GM19372 (cell line): ENCODE data around the gene JCHAIN.
"Not testable (repeated sequence)": the region's sequence is repeated elsewhere in the genome, so short reads cannot be mapped to it uniquely, and the experiment has no call there.

Experiments used
- ATAC-seq: cut with Tn5 transposase; IDR thresholded peaks from one replicate; pipeline ENCODE4 v1.9.1; 2021; ENCODE audit warnings: mild to moderate bottlenecking, low read depth, moderate library complexity; ENCODE audit not compliant: unreplicated experiment

Gene JCHAIN

DNA sequence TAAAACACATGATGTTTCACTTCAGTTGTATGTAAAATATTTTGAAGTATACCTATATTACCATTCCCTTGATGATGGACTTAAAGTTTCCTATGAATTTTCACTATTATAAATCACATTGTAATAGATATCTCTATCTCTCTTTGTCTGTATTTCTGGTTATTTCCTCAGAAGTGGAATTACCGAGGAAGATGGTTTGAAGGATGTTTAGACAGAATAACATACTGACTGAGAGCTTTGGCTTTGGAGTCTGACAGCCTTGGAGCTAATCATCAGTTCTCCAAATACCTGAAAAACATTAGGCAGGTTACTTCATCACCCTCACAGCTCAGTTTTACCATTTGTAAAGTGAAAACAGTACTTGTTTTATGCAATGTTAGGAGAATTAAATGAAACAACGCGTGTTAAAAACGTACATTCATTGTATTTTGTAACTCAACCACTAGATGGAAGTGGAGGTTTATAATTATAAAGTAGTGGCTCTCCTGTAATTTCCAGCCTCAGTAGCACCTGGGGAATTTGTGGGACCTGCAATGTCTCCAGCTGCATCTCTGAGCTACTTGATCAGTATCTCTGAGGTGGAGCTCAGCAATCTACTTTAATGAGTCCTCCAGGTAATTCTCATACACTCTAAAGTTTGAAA, 14.3 kb downstream of the JCHAIN start:
- no peak for ATAC-seq

DNA sequence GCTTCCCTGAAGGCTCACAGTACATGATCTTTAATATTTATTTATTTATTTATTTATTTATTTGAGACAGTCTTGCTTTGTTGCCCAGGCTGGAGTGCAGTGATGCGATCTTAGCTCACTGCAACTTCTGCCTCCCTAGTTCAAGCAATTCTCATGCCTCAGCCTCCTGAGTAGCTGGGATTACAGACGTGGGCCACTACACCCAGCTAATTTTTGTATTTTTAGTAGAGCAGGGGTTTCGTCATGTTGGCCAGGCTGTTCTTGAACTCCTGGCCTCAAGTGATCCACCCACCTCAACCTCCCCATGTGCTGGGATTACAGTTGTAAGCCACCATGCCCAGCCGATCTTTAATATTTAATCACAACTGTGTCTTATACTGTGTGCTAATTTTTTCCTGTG, 15.6 kb downstream of the JCHAIN start:
- not testable (repeated sequence) for ATAC-seq

DNA sequence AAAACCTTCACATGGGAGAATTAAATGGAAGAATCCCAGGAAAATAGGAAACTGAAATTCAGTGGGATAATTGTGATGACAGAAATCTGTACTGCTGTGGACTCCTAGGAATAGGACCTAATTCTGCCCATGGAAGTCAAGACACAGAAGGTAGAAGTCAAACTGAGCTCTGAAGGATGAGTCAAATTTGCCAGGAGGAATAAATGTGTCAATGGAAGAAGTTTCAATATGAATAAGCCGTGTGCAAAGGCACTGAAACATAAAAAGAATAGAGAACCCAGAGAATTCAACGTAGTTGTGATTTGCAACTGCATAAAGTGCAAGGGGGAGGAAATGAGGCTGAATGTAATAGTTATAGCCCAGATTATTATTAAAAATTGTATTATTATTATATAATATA, 26.1 kb downstream of the JCHAIN start:
- no peak for ATAC-seq

DNA sequence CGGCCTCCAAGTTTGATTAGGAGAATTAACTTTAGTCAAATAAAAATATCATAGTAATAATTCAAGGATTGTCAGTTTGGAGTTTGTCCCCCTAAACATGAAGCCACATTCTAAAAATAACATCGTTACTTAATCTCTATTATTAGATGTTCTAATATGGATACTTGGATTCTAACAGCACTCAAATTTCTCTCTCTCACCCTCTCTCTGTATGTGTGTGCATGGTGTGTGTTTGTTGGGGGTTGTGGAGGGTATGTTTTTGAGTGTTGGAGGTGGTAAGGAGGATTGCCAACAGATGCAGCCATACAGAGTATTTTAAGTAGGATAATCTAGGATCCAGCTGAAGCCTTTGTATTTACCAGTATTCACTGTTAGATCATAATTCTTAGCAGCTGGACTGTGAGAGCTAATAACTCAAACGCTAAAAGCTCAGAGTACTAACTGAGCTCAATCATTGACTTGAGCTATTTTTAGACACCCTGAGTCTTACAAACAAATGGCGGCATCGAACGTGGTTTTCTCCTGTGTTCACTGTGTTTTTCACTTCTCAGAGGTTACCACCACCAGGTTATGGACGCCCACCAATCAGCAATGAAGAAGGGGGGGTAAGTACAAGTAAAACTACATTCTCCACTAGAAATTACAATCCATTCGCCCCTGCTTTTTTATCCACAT, 28.9 kb downstream of the JCHAIN start:
- ATAC-seq, result peak; percentile 39

DNA sequence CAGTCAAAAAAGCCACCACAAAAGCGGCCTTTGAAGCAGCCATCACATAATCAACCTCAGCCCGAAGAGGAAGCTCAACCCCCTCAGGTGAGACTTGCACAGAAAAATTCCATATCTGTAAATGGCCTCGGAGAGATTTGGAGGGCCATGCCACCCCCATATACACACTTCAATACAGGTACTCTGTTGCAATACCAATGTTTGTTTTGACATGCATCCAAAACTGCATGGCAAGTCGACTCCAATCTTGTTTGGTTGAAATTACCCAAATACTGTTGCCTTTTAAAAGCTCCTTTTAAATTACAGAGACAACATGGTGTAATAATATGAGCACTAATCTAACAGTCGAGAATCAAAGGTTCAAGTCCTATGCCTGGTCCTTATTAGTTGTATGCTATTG, 31.8 kb downstream of the JCHAIN start:
- ATAC-seq, result no peak

DNA sequence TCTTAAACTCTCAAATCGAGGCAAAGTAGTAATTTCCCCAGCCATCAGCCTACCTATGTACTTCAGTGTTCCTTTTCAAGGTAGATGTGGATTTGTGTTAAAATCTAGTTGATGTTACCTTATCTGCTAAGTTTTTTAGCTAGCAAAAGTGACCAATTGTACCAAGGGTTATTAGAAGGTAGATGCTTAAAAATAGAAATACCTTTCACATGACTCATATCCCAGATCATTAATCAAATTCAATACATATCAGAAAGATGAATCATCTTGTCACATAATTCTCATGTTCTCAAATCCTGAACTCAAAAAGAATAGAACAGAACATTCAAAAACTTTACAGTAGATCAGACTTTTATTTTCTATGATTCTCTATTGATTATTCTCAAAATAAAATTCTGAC, 34.3 kb downstream of the JCHAIN start:
- no peak for ATAC-seq

DNA sequence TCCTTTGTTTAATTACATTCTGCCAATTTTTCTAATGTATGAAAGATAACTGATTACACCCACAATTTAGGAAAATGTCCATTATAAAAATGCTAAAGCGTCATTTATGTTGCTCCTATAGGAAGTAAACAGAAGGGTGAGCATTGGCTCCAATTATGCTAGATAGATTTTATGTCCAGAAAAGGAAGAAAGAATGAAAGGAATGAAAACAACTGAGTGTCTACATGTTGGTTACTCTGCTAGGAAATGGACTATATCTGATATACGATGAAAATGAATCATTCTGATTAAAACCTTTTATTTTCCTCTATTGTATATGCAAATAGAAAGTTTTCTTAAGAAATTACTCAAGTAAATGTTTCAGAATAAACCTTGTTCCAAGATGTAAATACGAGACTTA, 36.1 kb downstream of the JCHAIN start:
- ATAC-seq, result no peak

DNA sequence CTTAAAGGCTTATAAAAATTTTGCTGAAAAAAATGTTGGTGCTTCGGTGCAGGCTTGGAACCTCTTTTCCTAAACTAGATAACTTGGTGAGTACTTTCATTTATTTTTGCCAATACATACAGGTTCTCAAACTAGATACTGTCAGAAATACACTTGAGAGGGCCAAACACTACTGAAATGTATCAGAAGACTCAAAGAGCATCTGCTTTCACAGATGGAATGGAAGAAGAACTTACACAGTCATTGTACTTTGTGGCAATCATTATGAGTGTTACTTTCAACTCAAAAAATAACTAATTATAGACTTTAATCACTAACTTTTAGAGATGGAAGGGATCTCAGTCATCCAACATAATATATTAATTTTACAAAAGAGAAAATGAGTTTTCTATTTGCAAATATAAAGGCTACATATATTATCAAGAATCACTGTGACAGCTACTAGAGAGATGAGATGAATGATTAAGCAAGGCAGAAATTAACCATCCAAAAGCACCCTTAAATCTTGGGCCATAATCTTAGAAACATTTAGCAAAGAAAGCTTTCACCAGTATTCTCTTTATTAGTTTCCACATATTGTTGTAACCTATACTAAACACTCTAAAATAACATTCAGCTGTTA, 36.7 kb downstream of the JCHAIN start:
- ATAC-seq, result no peak

DNA sequence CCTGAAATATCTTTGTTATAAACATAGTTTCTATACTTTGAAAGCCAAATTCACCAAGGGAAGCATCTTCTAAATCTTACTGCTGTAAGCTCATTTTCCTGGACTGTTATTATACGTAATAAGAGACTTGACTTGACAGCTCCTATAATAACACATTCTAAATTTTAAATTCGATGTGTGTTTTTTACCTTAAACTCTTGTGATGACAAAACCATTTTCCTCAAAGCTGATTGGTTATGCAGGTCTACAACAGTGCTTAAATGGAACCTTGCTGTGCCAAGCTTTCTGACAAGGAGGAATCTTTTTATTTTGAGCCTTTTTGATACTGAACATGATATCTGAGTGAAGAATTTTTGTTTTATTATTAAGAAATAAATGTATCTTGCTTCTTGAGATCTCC, 37.9 kb downstream of the JCHAIN start, which contains the start of gene ENAM:
TSS of gene ENAM (plus strand) at position 301 of the 400 bp plus-strand sequence. CDS start 757 bp downstream, outside the sequence.
- no peak for ATAC-seq

DNA sequence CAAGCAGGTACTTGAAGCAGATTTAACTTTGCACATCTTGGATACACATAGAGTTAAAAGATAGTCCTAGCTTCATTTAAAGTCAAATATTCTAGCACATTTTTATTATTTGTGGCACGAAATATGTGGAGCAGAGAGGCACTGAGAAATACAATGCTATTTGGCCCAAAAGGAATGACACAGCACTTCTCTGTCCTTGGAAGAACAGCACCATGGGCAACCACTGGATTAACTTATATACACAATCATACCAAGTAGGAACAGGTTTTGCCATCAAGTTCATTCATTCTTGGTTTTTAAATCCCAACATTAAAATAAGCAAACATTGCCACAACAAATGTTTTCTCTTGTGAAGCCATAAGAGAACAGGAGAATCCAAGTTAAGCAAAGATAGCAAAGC, 38.7 kb downstream of the JCHAIN start:
- ATAC-seq, result no peak

DNA sequence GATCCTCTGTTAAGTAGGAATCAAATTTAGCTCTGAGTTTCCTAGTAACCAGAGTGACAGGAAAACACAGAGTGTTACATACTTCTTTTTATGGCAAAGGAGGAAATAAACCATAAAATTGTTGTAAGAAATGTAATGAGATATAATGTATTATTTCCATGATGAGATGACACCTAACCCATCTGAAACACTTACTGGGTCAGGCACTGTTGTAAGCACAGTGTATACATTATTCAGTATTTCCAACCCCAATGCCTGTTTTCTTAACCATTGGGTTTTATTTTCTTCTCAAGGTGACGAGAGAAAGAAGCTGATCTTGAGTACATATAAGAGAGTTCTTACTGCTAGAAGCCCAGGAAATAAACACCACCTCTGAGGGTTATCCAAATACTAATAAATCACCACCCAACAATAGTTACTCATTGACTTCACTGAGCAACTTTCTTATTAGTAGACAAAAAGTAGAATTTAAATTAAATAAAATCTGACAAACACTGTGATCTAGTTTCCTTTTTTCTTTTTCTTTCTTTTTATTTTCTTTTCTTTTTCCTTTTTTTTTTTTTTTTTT, 42.0 kb downstream of the JCHAIN start:
- ATAC-seq, result no peak

DNA sequence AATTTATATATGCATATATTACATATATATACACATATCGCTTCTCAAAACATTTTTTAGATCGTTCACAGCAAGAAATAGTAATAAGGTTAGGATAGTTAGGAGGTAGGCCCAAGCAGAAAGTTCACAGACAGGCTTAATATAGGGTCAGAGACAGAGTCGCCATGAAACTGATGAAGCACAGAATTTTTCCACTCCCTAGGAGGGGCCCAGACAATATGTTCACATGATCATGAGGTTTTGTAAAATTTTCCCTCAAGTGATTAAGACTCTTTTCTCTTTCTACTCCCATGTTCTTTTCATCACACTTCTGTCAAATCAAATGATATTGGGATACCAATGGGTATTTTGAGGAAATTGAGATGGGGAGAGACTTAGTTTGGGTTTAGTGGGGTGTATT, 43.0 kb downstream of the JCHAIN start:
- ATAC-seq, result no peak

DNA sequence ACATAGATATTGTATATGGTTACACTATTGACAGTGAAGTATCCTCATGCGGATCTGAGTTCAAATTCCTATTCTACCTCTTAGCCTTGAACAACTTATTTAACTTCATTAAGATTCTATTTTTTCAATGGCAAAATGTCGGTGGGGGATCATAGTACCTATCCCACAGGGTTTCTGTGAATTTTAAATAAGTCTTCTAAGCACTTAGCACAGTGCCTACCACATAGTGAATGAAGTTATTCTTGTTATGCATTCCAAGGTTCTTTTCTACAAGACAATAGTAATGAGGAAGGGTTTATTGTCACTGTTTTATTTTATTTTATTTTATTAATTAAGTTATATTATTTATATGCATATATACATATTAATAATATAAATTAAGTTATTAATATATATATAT, 46.5 kb downstream of the JCHAIN start:
- ATAC-seq, result no peak

DNA sequence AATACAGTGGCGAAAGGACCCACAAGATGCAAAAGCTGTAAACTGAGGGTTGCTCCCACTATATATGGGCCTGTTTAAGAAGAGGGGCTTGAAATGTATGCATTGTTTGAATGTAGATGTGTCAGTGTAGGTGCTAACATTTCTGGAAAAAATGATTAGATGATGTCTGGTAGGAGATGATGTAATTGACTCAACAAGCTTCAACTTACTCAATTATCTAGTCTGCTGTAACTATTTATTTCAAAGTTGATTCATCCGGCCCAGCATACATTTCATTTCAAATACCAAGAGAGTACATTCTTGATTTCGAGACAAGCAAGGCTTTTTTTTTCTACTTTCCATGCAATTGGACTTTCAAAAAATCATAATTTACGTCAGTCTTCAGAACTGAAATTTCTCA, 47.0 kb downstream of the JCHAIN start:
- ATAC-seq, result no peak

DNA sequence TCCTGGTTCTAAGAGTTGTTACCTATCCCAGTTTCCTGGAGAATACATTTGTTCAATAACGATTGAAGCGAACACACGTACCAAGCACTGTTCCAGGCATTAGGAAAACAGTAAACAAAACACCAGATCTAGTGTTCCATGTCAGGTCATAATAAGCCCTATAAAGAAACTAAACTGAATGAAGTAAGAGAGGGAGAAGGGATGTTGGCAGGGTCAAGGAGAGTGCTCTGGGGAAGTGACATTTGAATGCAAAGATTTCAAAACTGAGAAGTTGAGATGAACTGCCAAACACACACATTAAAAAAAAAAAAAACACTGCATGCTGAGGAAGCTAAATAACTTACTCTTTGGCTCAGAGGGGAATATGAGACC, 52.1 kb downstream of the JCHAIN start:
- no peak for ATAC-seq

DNA sequence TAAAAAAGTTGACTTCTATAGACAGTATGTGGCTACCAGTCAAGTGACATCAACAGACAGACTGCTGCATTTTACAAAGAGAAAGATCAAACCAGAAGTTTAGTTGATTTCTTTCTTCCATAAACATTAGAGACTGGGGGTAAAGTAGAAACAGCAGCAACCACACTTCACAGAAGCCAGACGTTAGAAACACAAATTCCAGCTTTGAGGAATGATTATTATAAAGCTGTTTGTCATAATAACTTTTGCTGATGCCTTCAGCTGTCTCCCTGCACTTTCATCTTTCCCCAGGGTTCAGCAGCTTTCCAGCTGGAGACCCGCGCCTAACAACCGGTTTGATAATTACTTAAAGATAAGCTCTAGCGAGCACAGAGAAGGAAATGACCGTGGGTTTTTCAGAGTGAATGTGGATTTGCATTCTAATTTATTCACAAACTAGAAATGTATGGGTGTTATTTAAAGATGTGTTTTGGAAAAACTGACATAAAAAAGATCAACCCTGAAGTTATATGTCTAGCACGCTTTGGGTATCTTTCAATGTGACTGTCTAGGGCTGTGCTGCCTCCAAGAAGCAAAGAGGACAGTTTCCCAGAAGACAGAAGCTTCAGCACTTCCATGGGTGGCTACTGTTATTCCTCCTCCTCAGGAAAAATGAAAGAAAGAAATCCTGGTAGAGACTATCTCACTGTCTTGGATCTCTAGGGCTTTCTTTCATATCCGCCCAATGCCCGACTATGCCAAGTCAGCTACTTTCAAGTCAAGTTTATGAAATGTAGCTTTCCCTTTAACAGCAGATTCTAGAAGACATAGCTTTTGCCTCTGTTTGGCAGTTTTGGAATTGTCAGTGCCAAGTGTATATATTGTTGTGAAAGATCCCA, 52.8 kb downstream of the JCHAIN start:
- peak; percentile 66 for ATAC-seq

DNA sequence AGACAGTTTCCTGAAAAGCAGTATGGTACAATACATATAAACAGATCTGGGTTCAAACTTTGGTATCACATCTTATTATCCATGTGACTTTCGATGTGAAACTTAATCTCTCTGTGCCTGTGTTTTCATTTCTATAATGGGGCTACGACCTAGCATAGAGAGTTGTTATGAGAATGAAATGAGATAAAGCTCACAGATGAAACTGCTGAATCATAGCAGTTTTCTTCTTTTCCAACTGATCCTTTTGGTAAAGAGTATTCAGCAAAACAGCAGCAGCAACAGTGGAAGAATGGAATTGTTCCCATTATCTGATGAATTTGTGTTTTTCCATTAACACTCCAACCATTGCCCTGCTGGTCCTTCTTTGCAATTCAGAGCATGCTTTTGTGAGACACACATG, 58.0 kb downstream of the JCHAIN start:
- no peak for ATAC-seq

DNA sequence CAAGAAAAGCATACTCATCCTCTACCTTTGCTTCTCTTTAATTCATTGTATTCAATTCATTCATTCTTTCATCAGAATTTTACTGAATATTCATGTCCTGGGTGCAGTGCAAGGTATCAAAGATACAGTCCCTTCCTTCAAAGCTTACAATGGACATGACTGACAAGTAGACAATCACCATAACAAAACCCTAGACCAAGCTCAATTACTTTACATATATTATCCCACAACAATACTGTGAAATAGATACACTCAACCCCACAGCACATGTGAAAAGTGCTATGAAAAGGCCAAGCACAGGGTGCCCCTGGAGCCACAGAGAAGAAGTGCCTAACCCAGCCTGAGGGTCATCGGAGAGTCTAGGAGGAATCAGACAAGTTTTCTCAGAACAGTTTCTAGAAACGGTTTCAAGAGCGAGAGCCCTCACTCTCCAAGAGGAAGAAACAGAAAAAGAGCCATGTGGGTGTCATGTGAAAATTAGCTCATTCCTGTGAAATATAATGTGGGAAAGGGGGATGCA, 58.9 kb downstream of the JCHAIN start:
- ATAC-seq, result no peak

DNA sequence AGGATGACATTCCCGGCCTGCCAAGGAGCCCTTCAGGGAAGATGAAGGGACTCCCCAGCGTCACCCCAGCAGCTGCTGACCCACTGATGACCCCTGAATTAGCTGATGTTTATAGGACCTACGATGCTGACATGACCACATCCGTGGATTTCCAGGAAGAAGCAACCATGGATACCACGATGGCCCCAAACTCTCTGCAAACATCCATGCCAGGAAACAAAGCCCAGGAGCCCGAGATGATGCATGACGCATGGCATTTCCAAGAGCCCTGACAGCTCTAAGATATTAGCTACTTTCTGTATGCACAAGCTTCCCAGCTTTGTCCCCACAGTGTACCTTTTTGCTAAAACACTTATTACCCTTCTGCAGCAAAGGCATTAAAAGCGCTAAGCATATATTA, 59.8 kb downstream of the JCHAIN start:
- no peak for ATAC-seq
